Brain microvascular endothelial cell (primary cell): ENCODE data around the gene CYP11A1.

Experiments
- DNase-seq: peaks from one replicate; pipeline ENCODE4 v3.0.0-alpha.2; 2020
- H3K27ac ChIP-seq: fragments of 250-450 bp; sonication (Bioruptor Pico); 2 replicates; pipeline ENCODE4 v1.5.1; 2020; ENCODE audit warnings: mild to moderate bottlenecking, moderate library complexity
- H3K27me3 ChIP-seq: fragments of 250-450 bp; sonication (Bioruptor Pico); replicated peaks from 2 replicates; pipeline ENCODE4 v1.5.1; 2020; ENCODE audit warnings: mild to moderate bottlenecking
- H3K36me3 ChIP-seq: fragments of 250-450 bp; sonication (Bioruptor Pico); replicated peaks from 2 replicates; pipeline ENCODE4 v1.5.1; 2020; ENCODE audit warnings: mild to moderate bottlenecking
- H3K4me3 ChIP-seq: 2 replicates; pipeline ENCODE4 v1.5.1; 2011; ENCODE audit warnings: low read depth, mild to moderate bottlenecking, control low read depth, low read length, moderate library complexity
- in situ Hi-C: cut with HindIII; loops from 2 replicates; pipeline ENCODE4 v1.10.0; 2017; ENCODE audit warnings: low sequenced_read_pairs, low pct_ligation_motif_present
- TF ChIP-seq, protein P1 (sequence below): IDR thresholded peaks from 2 replicates; pipeline ENCODE4 v1.5.1; 2011; ENCODE audit warnings: low read depth, mild to moderate bottlenecking, moderate library complexity, low read length, control low read depth, inconsistent platforms; ENCODE audit errors: missing control alignments

Gene CYP11A1

DNA sequence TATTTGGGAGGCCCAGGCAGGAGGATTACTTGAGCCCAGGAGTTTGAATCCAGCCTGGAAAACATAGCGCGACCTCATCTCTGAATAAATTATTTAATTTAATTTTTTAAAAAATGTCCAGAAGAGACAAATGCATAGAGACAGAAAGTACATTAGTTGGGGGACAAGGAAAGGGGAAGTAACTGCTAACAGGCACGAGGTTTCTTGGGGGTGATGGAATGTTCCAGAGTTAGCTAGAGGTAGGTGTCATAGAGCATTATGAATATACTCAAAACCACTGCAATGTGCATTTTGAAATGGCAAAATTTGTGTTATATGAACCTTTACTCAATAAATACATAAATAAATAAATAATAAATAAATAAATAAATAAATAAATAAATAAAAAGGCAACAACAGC lies 31.7 kb upstream of the CYP11A1 start:
- in situ Hi-C loops: no loop called here
- H3K36me3 ChIP-seq: no peaks in the 10 kb centered on the region
- DNase-seq: no peak

DNA sequence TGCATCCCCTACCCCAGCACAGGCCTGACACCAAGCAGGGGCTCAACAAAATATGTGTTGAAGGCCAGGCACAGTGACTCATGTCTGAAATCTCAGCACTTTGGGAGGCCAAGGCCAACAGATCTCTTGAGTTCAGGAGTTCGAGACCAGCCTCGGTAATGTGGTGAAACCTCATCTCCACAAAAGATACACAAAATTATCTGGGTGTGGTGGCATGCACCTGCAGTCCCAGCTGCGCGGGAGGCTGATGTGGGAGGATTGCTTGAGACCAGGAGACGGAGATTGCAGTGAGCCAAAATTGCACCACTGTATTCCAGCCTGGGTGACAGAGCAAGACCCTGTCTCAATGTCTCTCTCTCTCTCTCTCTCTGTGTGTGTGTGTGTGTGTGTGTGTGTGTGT lies 30.7 kb upstream of the CYP11A1 start:
- DNase-seq: no peak
- Histone ChIP-seq H3K36me3 (no peaks in the 10 kb centered on the region), H3K27ac (no peak overlapping the region), H3K27me3 (no peaks in the 10 kb centered on the region), H3K4me3 (no peak overlapping the region)
- TF ChIP-seq, protein P1, sequence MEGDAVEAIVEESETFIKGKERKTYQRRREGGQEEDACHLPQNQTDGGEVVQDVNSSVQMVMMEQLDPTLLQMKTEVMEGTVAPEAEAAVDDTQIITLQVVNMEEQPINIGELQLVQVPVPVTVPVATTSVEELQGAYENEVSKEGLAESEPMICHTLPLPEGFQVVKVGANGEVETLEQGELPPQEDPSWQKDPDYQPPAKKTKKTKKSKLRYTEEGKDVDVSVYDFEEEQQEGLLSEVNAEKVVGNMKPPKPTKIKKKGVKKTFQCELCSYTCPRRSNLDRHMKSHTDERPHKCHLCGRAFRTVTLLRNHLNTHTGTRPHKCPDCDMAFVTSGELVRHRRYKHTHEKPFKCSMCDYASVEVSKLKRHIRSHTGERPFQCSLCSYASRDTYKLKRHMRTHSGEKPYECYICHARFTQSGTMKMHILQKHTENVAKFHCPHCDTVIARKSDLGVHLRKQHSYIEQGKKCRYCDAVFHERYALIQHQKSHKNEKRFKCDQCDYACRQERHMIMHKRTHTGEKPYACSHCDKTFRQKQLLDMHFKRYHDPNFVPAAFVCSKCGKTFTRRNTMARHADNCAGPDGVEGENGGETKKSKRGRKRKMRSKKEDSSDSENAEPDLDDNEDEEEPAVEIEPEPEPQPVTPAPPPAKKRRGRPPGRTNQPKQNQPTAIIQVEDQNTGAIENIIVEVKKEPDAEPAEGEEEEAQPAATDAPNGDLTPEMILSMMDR: no peak
- in situ Hi-C loops: no loop called here

More for the DNA sequence above, 31.7 kb upstream of the CYP11A1 start:
- TF ChIP-seq, protein P1: no peak
- Histone ChIP-seq H3K27ac (no peak overlapping the region), H3K4me3 (no peak overlapping the region), H3K27me3 (no peaks in the 10 kb centered on the region)

DNA sequence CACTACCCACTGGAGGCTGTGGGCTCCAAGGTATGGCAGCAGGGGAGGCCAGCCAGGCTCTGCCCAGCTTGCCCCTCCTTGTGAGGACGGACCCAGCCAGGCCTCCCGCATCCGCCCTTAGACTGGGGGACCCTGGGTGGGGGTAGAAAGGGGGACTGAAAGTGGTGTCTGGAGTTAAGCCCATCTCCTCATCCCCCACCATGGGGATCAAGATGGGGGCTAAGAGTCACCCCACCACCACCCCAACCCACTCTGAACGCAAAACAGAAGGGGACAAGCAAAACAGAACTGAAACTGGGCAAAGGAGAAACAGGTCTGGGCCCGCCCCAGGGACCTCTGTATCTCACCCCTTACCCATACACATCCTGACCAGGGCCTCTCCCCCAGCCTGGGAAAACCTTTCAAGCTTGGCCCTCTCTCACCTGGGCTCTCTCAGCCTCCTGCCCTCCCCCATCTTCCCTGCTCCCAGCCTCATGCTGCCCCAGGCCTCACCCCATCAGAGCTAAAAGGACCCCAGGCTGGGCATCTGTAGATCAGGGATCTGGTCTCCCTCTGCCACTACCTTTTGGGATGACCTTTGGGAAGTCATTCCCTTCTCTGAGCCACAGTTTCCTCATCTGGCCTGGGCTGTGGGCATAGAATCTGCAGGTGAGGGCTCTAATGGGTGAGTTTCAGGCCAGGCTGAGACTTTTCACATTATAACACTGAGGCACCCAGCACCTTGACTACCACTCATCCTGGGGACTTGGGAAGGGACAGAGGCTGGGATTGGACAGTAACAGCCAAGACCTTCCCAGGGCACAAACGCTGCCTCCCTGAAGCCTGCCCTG lies 30.0 kb upstream of the CYP11A1 start:
- Histone ChIP-seq H3K27me3 (no peaks in the 10 kb centered on the region), H3K4me3 (no peak overlapping the region), H3K27ac (peak overlapping the region; percentile 10), H3K36me3 (no peaks in the 10 kb centered on the region)
- no peak for DNase-seq
- in situ Hi-C loops: no loop called here
- TF ChIP-seq, protein P1: no peak

DNA sequence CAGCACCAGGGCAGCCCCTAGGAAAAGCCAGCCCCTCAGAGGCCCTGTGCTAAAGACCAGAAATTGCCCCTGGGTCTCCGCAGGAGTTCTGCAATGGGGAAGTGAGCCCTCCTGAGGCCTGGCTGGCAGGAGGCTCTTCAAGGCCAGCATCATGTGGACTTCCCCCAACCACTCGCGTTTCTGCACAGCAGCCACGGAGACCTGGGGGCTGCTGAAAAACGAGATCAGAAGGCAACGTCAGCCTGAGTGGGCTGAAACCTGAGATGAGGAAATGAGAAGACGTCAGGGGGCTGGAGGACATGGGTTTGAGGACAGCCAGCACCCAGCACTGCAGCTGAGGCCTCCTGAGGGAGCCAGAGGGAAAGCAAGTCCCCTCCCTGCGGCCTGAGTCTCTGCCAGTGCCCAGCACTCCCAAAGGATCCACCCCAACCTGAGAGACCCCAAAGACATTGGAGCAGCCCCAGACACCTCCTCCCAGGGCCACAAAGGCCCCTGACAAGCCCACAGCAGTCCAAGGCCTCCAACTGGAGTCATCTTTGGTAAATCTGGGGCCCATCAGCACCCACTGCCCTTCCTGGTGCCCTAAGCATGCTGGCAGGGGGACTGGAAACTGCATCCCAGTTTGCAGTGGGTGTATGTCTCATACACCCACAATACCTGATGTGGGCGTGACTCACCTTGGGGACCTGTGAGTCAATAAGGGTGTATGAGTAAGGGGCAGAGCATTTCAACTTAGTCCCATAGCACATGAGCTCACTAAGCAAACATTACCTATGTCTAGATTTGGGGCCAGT lies 29.2 kb upstream of the CYP11A1 start:
- H3K27me3 ChIP-seq: no peaks in the 10 kb centered on the region
- TF ChIP-seq, protein P1: peak; percentile 36
- peak overlapping the region; percentile 5 for H3K27ac ChIP-seq
- peak; percentile 49 for DNase-seq
- in situ Hi-C loops: no loop called here
- no peaks in the 10 kb centered on the region for H3K36me3 ChIP-seq
- H3K4me3 ChIP-seq: no peak overlapping the region

DNA sequence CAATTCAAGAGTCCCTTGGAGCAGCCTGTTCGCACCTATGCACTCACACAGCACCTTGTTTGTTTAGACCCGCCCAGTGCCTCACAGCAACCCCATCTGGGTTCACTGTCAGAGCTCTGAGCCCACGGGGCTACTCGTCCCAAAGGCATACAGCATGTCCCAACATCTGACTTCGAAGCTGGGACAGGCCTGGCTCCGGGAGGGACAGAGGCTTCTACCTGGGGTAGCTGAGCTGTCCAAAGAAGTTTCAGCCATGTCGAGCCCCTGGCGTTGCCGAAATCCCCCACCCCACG lies 28.6 kb upstream of the CYP11A1 start:
- Histone ChIP-seq H3K27ac (no peak overlapping the region), H3K27me3 (no peaks in the 10 kb centered on the region), H3K36me3 (no peaks in the 10 kb centered on the region), H3K4me3 (no peak overlapping the region)
- in situ Hi-C loops: no loop called here
- no peak for DNase-seq
- TF ChIP-seq, protein P1: no peak
